ENCODE measurements around the gene TAS2R46.
"Not testable (repeated sequence)": the region's sequence is repeated elsewhere in the genome, so short reads cannot be mapped to it uniquely, and the experiment has no call there.

The TAS2R46 gene

GRCh38 chr12:11033959-11034358 is 28.1 kb downstream of the TAS2R46 start:
- not testable (repeated sequence) for DNase-seq

- DNase-seq = no peak
These were observed 30.8 kb downstream of the TAS2R46 start, which contains the start of gene TAS2R31 for GRCh38 chr12:11031307-11031706. Gene TAS2R31, minus strand, starts transcription at chr12:11031407. Its CDS starts 72 bp downstream, at chr12:11031335.

- no peak for DNase-seq
These were observed 36.0 kb downstream of the TAS2R46 start for GRCh38 chr12:11026118-11026517.

GRCh38 chr12:11023387-11023786 is 38.7 kb downstream of the TAS2R46 start:
- no peak for DNase-seq

GRCh38 chr12:11022520-11022919 is 39.6 kb downstream of the TAS2R46 start, which contains the start of gene TAS2R19:
Gene TAS2R19, minus strand, starts transcription at chr12:11022620. Its CDS starts 49 bp downstream, at chr12:11022571.
- no peak for DNase-seq

GRCh38 chr12:11016937-11017336 is 45.2 kb downstream of the TAS2R46 start:
- no peak for DNase-seq

- no peak for DNase-seq
These were observed 46.2 kb downstream of the TAS2R46 start for GRCh38 chr12:11015775-11016430.

GRCh38 chr12:11014234-11014633 is 47.9 kb downstream of the TAS2R46 start:
- no peak for DNase-seq
